H1 (cell line): ENCODE data around the gene AGPAT4. TPM values are rescaled to one million over a fixed set of nuclear protein-coding genes. Genes with fewer than 3 reads are reported as not detected.

Source experiments
- CTCF ChIA-PET: fragments of 300-600 bp; sonication (Branson Sonifier 250); formaldehyde crosslinking; loops from one replicate; lab custom pipeline; 2021; ENCODE audit not compliant: partially characterized antibody; lab: Charles Lee
- POLR2A ChIA-PET: fragments of 300-600 bp; sonication (Branson Sonifier 250); formaldehyde crosslinking; loops from one replicate; lab custom pipeline; 2021; ENCODE audit warnings: inconsistent platforms; ENCODE audit not compliant: partially characterized antibody; lab: Charles Lee
- DNase-seq, 2 experiments: peaks; one replicate each; pipeline versions ENCODE4 v3.0.0 to v3.0.0-alpha.2; 2010 to 2022; ENCODE audit warnings: low spot score in 2 of 2, low read depth in 1 of 2, mixed read lengths in 1 of 2
- FAIRE-seq: peaks from 2 replicates; lab custom pipeline; 2011; peaks lifted over from hg19 to GRCh38; lab: Jason Lieb, UNC
- H2AFZ ChIP-seq: 2 replicates; pipeline ENCODE4 v1.8.1; 2012; ENCODE audit warnings: low read length, inconsistent platforms
- H2AK5ac ChIP-seq: 2 replicates; pipeline ENCODE4 v1.6.1; 2013; ENCODE audit warnings: low read depth, low read length
- H2BK120ac ChIP-seq: replicated peaks from 2 replicates; pipeline ENCODE3; 2013; ENCODE audit warnings: low read depth, low read length, inconsistent platforms
- H2BK12ac ChIP-seq: 2 replicates; pipeline ENCODE4 v1.6.1; 2013; ENCODE audit warnings: low read depth, low read length
- H2BK15ac ChIP-seq: 2 replicates; pipeline ENCODE4 v1.6.1; 2013; ENCODE audit warnings: low read length
- H2BK20ac ChIP-seq: 2 replicates; pipeline ENCODE4 v1.6.1; 2013; ENCODE audit warnings: low read length
- H2BK5ac ChIP-seq: 2 replicates; pipeline ENCODE4 v1.6.1; 2013; ENCODE audit warnings: low read depth, low read length
- H3K14ac ChIP-seq: 2 replicates; pipeline ENCODE4 v1.6.1; 2013; ENCODE audit warnings: inconsistent platforms; ENCODE audit not compliant: insufficient read length
- H3K18ac ChIP-seq: 2 replicates; pipeline ENCODE4 v1.6.1; 2013; ENCODE audit warnings: low read length; ENCODE audit errors: extremely low read depth
- H3K23ac ChIP-seq: 2 replicates; pipeline ENCODE4 v1.6.1; 2013; ENCODE audit warnings: inconsistent platforms; ENCODE audit not compliant: insufficient read length
- H3K23me2 ChIP-seq: 2 replicates; pipeline ENCODE4 v1.6.1; 2013; ENCODE audit warnings: low read depth, low read length
- H3K27ac ChIP-seq: 2 replicates; pipeline ENCODE4 v1.6.1; 2011; ENCODE audit warnings: low read depth, low read length, inconsistent platforms
- H3K27me3 ChIP-seq, 4 experiments: replicated peaks in 1 of 4; 1 replicate in 1 of 4; 2 replicates in 3 of 4; pipeline versions ENCODE4 v1.6.1 to v1.8.1; 2011 to 2013; ENCODE audit warnings: low read length in 3 of 4, mild to moderate bottlenecking in 3 of 4, inconsistent platforms in 2 of 4, mixed read lengths in 2 of 4, moderate library complexity in 1 of 4; ENCODE audit not compliant: control insufficient read depth in 3 of 4, insufficient read depth in 3 of 4; ENCODE audit errors: extremely low read depth in 1 of 4
- H3K36me3 ChIP-seq, 4 experiments: 2 replicates each; pipeline versions ENCODE4 v1.6.1 to v1.8.1; 2011 to 2013; ENCODE audit warnings: mild to moderate bottlenecking in 4 of 4, low read length in 3 of 4, moderate library complexity in 2 of 4, control low read depth in 1 of 4, inconsistent platforms in 1 of 4; ENCODE audit not compliant: insufficient read depth in 4 of 4, control insufficient read depth in 2 of 4
- H3K4ac ChIP-seq: replicated peaks from 2 replicates; pipeline ENCODE3; 2013; ENCODE audit warnings: low read length, low read depth, mixed read lengths, inconsistent platforms; ENCODE audit not compliant: insufficient read length
- H3K4me1 ChIP-seq, 4 experiments: replicated peaks in 1 of 4; 1 replicate in 1 of 4; 2 replicates in 3 of 4; pipeline versions ENCODE4 v1.6.1 to v1.8.1; 2011 to 2013; ENCODE audit warnings: low read length in 3 of 4, inconsistent platforms in 2 of 4, mixed read lengths in 1 of 4; ENCODE audit not compliant: insufficient read depth in 4 of 4, control insufficient read depth in 3 of 4
- H3K4me2 ChIP-seq, 2 experiments: 2 replicates each; pipeline versions ENCODE4 v1.6.1 to v1.8.1; 2011 to 2013; ENCODE audit warnings: low read depth in 2 of 2, low read length in 2 of 2, control low read depth in 1 of 2, inconsistent platforms in 1 of 2, mild to moderate bottlenecking in 1 of 2; ENCODE audit not compliant: insufficient read depth in 1 of 2
- H3K4me3 ChIP-seq, 4 experiments: fragments of 200-600, 300-600 bp in 1 of 4; sonication (generic), shearing (Covaris generic), sonication (Bioruptor Twin) in 1 of 4; 2 replicates each; pipeline versions ENCODE4 v1.5.1 to v1.8.1; 2011 to 2016; ENCODE audit warnings: low read length in 4 of 4, low read depth in 3 of 4, control low read depth in 2 of 4, inconsistent platforms in 2 of 4, mild to moderate bottlenecking in 2 of 4, mixed read lengths in 1 of 4, moderate library complexity in 1 of 4; ENCODE audit not compliant: insufficient read depth in 2 of 4; ENCODE audit errors: extremely low read depth in 1 of 4
- H3K56ac ChIP-seq: replicated peaks from 2 replicates; pipeline ENCODE3; 2013; ENCODE audit warnings: low read depth, mild to moderate bottlenecking, mixed read lengths, low read length, inconsistent platforms; ENCODE audit not compliant: insufficient read length
- H3K79me1 ChIP-seq: 2 replicates; pipeline ENCODE4 v1.6.1; 2013; ENCODE audit warnings: low read depth, low read length, control low read depth
- H3K79me2 ChIP-seq, 2 experiments: 2 replicates each; pipeline versions ENCODE4 v1.6.1 to v1.8.1; 2012 to 2013; ENCODE audit warnings: low read length in 2 of 2, mild to moderate bottlenecking in 2 of 2, inconsistent platforms in 1 of 2; ENCODE audit not compliant: insufficient read depth in 2 of 2, control insufficient read depth in 1 of 2
- H3K9ac ChIP-seq, 4 experiments: replicated peaks in 1 of 4; 1 replicate in 1 of 4; 2 replicates in 3 of 4; pipeline versions ENCODE4 v1.6.1 to v1.8.1; 2011 to 2013; ENCODE audit warnings: low read depth in 3 of 4, low read length in 3 of 4, control low read depth in 2 of 4, mild to moderate bottlenecking in 2 of 4, moderate library complexity in 2 of 4, inconsistent platforms in 1 of 4; ENCODE audit errors: extremely low read depth in 1 of 4
- H3K9me3 ChIP-seq, 2 experiments: 2 replicates each; pipeline versions ENCODE4 v1.6.1 to v1.8.1; 2012 to 2013; ENCODE audit warnings: mild to moderate bottlenecking in 2 of 2, moderate library complexity in 2 of 2, control low read depth in 1 of 2, inconsistent platforms in 1 of 2, low read depth in 1 of 2, low read length in 1 of 2, mixed read lengths in 1 of 2; ENCODE audit not compliant: insufficient read depth in 2 of 2
- H4K20me1 ChIP-seq, 2 experiments: replicated peaks in 1 of 2; 2 replicates each; pipeline versions ENCODE3 to v1.8.1; 2011 to 2013; ENCODE audit warnings: inconsistent platforms in 2 of 2, low read length in 2 of 2, mild to moderate bottlenecking in 1 of 2; ENCODE audit not compliant: insufficient read depth in 2 of 2, control insufficient read depth in 1 of 2
- H4K5ac ChIP-seq: 2 replicates; pipeline ENCODE4 v1.6.1; 2013; ENCODE audit warnings: low read length, low read depth, mixed read lengths, inconsistent platforms; ENCODE audit not compliant: insufficient read length
- H4K8ac ChIP-seq: 2 replicates; pipeline ENCODE4 v1.8.0; 2013; ENCODE audit warnings: mild to moderate bottlenecking, moderate library complexity, low read length, inconsistent platforms; ENCODE audit not compliant: insufficient read depth; ENCODE audit errors: extremely low read depth
- H4K91ac ChIP-seq: replicated peaks from 2 replicates; pipeline ENCODE3; 2013; ENCODE audit warnings: low read length, mixed read lengths, inconsistent platforms; ENCODE audit not compliant: insufficient read length
- TCF12 ChIP-seq: IDR thresholded peaks from 2 replicates; pipeline ENCODE4 v1.6.1; 2011; ENCODE audit warnings: low read depth, mild to moderate bottlenecking, low read length
- WGBS, 2 experiments: shearing (Covaris generic) in 1 of 2; methylation state at CpG; one replicate each; pipeline versions ENCODE4 v1.1.6 to v1.1.7; 2013 to 2015; ENCODE audit warnings: low lambda C conversion rate in 2 of 2, mixed read lengths in 2 of 2, inconsistent platforms in 1 of 2, low coverage in 1 of 2, missing lambda C conversion rate in 1 of 2; ENCODE audit not compliant: insufficient replicate concordance in 2 of 2, insufficient coverage in 1 of 2, insufficient read length in 1 of 2; ENCODE audit errors: extremely low coverage in 1 of 2, missing lambda C conversion rate in 1 of 2; 5-methylcytosine and 5-hydroxymethylcytosine counted together
- polyA plus RNA-seq, 7 experiments: library from polyadenylated mRNA; depleted of rRNA in 3 of 7; stranded (reverse) in 5 of 7; unstranded in 2 of 7; fragments of >200 nt in 5 of 7; fragments of 200-250 nt in 2 of 7; gene quantifications; 1 replicate in 5 of 7; 2 replicates in 1 of 7; 4 replicates in 1 of 7; pipeline versions ENCODE4 v1.2.1 to v1.2.3, GENCODE V29; 2011 to 2013; ENCODE audit warnings: missing spikeins in 2 of 7, mixed read lengths in 2 of 7
- total RNA-seq: library from RNA; stranded (reverse); fragmentation: NEBNext Ultra II Directional; extraction: Animal tissue kit (Norgen Biotek cat#: 25700); gene quantifications from 2 replicates; pipeline ENCODE4 v1.2.1, GENCODE V29; 2021

AGPAT4 gene
- total and polyA plus RNA-seq, 2 of the 8 experiments (the other 6 are each of a cell fraction or from before 2014, with no cell fraction given): 13.5 to 23.8 TPM

DNA sequence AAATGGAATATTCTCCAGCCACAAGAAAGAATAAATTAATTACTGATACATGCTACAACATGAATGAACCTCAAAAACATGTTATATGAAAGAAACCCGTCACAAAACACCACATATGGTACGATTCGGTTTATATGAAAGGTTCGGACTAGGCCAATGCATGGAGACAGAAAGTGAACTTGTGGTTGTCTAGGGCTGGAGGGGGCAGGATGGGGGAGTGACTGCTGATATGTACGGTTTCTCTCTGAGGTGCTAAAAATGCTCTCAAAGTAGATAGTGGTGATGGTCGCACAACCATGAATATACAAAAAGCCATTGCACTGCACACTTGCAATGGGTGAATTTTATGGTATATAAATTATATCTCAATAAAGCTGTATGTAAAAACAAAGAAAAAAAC lies 18.3 kb downstream of the AGPAT4 start:
- Histone ChIP-seq H4K91ac (no peak overlapping the region), H4K5ac (no peak overlapping the region), H3K56ac (no peak overlapping the region), H3K23ac (no peak overlapping the region), H3K14ac (no peak overlapping the region), H2BK15ac (no peak overlapping the region), H2BK5ac (no peak overlapping the region), H3K9me3 (no peaks in the 10 kb centered on the region), H2BK120ac (no peak overlapping the region), H3K18ac (no peak overlapping the region), H3K27me3 (no peaks in the 10 kb centered on the region), H3K23me2 (no peaks in the 10 kb centered on the region), H2BK20ac (no peak overlapping the region), H3K4me3 (no peak overlapping the region), H2AK5ac (no peak overlapping the region), H3K9ac (no peak overlapping the region), H2AFZ (no peak overlapping the region), H3K4me2 (no peak overlapping the region), H4K8ac (no peak overlapping the region), H4K20me1 (peaks cover 5 to 18% of the 10 kb centered on the region in 2 experiments), H3K27ac (no peak overlapping the region), H3K79me1 (peaks cover 7% of the 10 kb centered on the region), H3K79me2 (peaks cover 9 to 88% of the 10 kb centered on the region in 2 experiments), H2BK12ac (no peak overlapping the region), H3K4me1 (peaks cover 3 to 11% (median 5%) of the 10 kb centered on the region in 4 experiments), H3K36me3 (peaks cover 0 to 3% (median 1%) of the 10 kb centered on the region in 4 experiments; a peak in 4 of 8 replicates), H3K4ac (no peak overlapping the region)
- POLR2A ChIA-PET: interaction anchor here (1.2 kb wide), 1 partner anchor 18 kb away, joined by 4 read pairs; the partner anchor contains the start of gene AGPAT4
- WGBS, 2 experiments: 91% methylated on average over 6 of the region's 6 CpGs; no CpG with 5 or more reads in 1 of the 2 experiments
- CTCF ChIA-PET: interaction anchor here (1.4 to 2.5 kb wide), 3 partner anchors 13 to 15 kb away, joined by 3 to 9 read pairs (median 6); no protein-coding TSS in a partner anchor
- DNase-seq (no peak), FAIRE-seq (no peak)
- TF ChIP-seq TCF12: no peak
